H1 (cell line): Measurements from ENCODE around the gene BOLA3.

Experiments used
- CREB1 ChIP-seq: IDR thresholded peaks from 2 replicates; pipeline ENCODE4 v1.6.1; 2012; ENCODE audit warnings: inconsistent platforms
- EP300 ChIP-seq, 2 experiments: IDR thresholded peaks; 1 replicate in 1 of 2; 2 replicates in 1 of 2; pipeline ENCODE4 v1.6.1; 2011 to 2012; ENCODE audit warnings: low read depth in 2 of 2, low read length in 2 of 2, mild to moderate bottlenecking in 2 of 2, borderline replicate concordance in 1 of 2, inconsistent platforms in 1 of 2, moderate library complexity in 1 of 2
- JUND ChIP-seq: IDR thresholded peaks from 2 replicates; pipeline ENCODE4 v1.6.1; 2011; ENCODE audit warnings: mild to moderate bottlenecking, improper control_type of control experiment, low read length
- KDM5A ChIP-seq: fragments of 200-600 bp; IDR thresholded peaks from 2 replicates; pipeline ENCODE4 v1.7.1; 2012; ENCODE audit warnings: mild to moderate bottlenecking, low read length, inconsistent platforms, mixed read lengths
- POLR2A ChIP-seq, 2 experiments: IDR thresholded peaks; 1 replicate in 1 of 2; 2 replicates in 1 of 2; pipeline ENCODE4 v1.6.1; 2011; ENCODE audit warnings: low read depth in 2 of 2, low read length in 2 of 2, mild to moderate bottlenecking in 2 of 2; ENCODE audit errors: control extremely low read depth in 1 of 2
- POLR2AphosphoS5 ChIP-seq: IDR thresholded peaks from 2 replicates; pipeline ENCODE4 v1.6.1; 2011; ENCODE audit warnings: low read depth, low read length
- SIN3A ChIP-seq, 2 experiments: IDR thresholded peaks in 1 of 2; conservative IDR thresholded peaks in 1 of 2; 2 replicates each; pipeline ENCODE4 v1.6.1; 2011 to 2012; ENCODE audit warnings: low read length in 2 of 2, improper control_type of control experiment in 1 of 2, low read depth in 1 of 2, mild to moderate bottlenecking in 1 of 2
- SP1 ChIP-seq: IDR thresholded peaks from 2 replicates; pipeline ENCODE4 v1.6.1; 2011; ENCODE audit warnings: low read depth, low read length
- TF ChIP-seq, protein P1 (sequence below), 3 experiments: IDR thresholded peaks; 1 replicate in 2 of 3; 2 replicates in 1 of 3; pipeline versions ENCODE4 v1.5.1 to v1.6.1; 2011; ENCODE audit warnings: low read length in 3 of 3, mild to moderate bottlenecking in 3 of 3, inconsistent platforms in 2 of 3, low read depth in 1 of 3, moderate library complexity in 1 of 3; ENCODE audit not compliant: insufficient read depth in 1 of 3; ENCODE audit errors: control extremely low read depth in 1 of 3
- TF ChIP-seq, protein P2 (sequence below): IDR thresholded peaks from 2 replicates; pipeline ENCODE4 v1.6.1; 2011; ENCODE audit warnings: low read length, improper control_type of control experiment
- TF ChIP-seq, protein P3 (sequence below): IDR thresholded peaks from 2 replicates; pipeline ENCODE4 v1.6.1; 2012; ENCODE audit warnings: inconsistent platforms

DNA sequence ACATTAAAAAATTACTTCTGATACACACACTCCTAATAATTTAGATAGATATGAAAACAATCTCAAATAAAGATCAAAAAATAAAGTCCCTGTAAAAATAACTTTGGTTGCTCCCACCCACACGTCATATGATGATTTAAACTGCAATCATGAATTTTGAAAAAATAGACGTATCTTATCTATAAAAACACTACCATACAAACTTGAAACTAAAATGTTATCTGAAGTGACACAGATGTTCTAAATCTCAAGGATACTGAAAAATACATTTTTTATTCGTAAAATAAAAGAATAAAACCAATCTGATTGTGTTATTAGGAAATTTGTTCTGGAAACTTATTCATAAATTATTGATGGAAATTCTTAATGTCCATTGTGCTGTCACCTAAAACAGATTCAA lies 8.1 kb upstream of the BOLA3 start:
- TF ChIP-seq SIN3A (conservative IDR thresholded peaks at IDR 0.05 in 1 of 2, IDR thresholded peaks at IDR 0.05 in 1 of 2; ENCODE audit: low read depth in 1 of 2, low read length in 2 of 2) (no peak), POLR2AphosphoS5 (no peak), POLR2A (IDR thresholded peaks at IDR 0.05; ENCODE audit: control extremely low read depth in 1 of 2, low read depth in 2 of 2, low read length in 2 of 2) (no peak), CREB1 (no peak), EP300 (IDR thresholded peaks at IDR 0.05; ENCODE audit: borderline replicate concordance in 1 of 2, low read depth in 2 of 2, low read length in 2 of 2) (no peak), KDM5A (no peak), JUND (no peak), SP1 (no peak)
- TF ChIP-seq, protein P1, sequence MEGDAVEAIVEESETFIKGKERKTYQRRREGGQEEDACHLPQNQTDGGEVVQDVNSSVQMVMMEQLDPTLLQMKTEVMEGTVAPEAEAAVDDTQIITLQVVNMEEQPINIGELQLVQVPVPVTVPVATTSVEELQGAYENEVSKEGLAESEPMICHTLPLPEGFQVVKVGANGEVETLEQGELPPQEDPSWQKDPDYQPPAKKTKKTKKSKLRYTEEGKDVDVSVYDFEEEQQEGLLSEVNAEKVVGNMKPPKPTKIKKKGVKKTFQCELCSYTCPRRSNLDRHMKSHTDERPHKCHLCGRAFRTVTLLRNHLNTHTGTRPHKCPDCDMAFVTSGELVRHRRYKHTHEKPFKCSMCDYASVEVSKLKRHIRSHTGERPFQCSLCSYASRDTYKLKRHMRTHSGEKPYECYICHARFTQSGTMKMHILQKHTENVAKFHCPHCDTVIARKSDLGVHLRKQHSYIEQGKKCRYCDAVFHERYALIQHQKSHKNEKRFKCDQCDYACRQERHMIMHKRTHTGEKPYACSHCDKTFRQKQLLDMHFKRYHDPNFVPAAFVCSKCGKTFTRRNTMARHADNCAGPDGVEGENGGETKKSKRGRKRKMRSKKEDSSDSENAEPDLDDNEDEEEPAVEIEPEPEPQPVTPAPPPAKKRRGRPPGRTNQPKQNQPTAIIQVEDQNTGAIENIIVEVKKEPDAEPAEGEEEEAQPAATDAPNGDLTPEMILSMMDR (IDR thresholded peaks at IDR 0.05; ENCODE audit: control extremely low read depth in 1 of 3, insufficient read depth in 1 of 3, low read depth in 1 of 3, low read length in 3 of 3), result no peak
- TF ChIP-seq, protein P2, sequence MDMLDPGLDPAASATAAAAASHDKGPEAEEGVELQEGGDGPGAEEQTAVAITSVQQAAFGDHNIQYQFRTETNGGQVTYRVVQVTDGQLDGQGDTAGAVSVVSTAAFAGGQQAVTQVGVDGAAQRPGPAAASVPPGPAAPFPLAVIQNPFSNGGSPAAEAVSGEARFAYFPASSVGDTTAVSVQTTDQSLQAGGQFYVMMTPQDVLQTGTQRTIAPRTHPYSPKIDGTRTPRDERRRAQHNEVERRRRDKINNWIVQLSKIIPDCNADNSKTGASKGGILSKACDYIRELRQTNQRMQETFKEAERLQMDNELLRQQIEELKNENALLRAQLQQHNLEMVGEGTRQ, result no peak
- TF ChIP-seq, protein P3, sequence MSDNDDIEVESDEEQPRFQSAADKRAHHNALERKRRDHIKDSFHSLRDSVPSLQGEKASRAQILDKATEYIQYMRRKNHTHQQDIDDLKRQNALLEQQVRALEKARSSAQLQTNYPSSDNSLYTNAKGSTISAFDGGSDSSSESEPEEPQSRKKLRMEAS, result no peak
